Measurements from ENCODE around the gene ACTN4.

DNA sequence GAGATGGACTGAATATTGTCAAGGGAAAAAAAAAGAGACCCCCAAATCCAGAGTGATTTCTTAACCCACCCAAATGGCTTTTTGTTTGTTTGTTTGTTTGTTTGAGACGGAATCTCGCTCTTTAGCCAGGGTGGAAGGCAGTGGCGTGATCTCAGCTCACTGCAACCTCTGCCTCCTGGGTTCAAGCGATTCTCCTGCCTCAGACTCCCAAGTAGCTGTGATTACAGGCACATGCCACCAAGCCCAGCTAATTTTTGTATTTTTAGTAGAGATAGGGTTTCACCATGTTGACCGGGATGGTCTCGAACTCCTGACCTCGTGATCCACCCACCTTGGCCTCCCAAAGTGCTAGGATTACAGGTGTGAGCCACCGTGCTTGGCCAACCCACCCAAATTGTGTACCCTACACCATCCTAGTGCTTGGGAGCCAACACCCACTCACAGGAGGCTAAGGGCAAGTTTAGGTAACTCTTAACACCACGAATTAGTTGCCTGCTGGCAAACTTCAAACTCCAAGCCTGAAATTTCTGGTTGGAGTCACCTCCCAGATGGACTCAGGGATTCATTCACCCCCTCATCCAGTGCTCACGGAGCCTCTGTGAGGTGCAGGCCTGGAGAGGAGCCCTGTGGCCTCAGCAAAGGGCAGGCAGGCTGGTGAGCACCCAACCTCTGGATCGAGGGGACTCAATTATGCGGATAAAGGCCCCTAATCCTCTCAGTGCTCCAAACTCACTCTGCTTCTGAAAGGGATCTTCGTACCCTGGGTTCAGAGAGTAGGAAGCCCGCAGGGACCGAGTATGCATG lies 37.6 kb downstream of the ACTN4 start:
- TF ChIP-seq POLR2AphosphoS5 (IDR thresholded peaks at IDR 0.05; ENCODE audit: borderline replicate concordance, low read depth, low read length) (no peak), EZH2 (IDR thresholded peaks at IDR 0.05) (no peak), FOXP2 (optimal IDR thresholded peaks at IDR 0.05; ENCODE audit: control extremely low read depth, extremely low read length, insufficient read depth) (no peak)

All from SK-N-MC (cell line).